ENCODE results near the gene FAM50A.
"Not testable (repeated sequence)": the region's sequence is repeated elsewhere in the genome, so short reads cannot be mapped to it uniquely, and the experiment has no call there.

DNA sequence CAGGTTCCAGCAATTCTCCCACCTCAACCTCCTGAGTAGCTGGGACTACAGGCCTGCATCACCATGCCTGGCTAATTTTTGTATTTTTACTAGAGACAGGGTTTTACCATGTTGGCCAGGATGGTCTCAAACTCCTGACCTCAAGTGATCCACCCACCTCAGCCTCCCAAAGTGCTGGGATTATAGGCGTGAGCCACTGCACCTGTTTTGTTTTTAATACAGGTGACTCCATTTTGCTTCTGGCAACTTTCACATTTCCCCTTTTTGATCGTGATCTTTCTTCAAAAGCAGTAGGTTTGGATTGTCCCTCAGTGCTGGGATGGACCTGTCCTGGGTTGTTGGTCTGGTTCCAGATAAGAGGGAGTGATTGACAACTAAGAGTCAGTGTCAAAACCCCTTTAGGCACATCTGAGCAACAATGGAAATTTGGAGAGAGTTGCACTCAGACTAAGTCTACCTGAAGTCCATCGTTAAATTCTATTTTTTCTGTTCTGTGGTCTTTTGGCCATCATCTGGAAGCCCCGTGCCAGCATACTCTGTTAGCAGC lies 52.7 kb downstream of the FAM50A start:
- TF ChIP-seq, protein P1, sequence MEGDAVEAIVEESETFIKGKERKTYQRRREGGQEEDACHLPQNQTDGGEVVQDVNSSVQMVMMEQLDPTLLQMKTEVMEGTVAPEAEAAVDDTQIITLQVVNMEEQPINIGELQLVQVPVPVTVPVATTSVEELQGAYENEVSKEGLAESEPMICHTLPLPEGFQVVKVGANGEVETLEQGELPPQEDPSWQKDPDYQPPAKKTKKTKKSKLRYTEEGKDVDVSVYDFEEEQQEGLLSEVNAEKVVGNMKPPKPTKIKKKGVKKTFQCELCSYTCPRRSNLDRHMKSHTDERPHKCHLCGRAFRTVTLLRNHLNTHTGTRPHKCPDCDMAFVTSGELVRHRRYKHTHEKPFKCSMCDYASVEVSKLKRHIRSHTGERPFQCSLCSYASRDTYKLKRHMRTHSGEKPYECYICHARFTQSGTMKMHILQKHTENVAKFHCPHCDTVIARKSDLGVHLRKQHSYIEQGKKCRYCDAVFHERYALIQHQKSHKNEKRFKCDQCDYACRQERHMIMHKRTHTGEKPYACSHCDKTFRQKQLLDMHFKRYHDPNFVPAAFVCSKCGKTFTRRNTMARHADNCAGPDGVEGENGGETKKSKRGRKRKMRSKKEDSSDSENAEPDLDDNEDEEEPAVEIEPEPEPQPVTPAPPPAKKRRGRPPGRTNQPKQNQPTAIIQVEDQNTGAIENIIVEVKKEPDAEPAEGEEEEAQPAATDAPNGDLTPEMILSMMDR (conservative IDR thresholded peaks at IDR 0.05): not testable (repeated sequence)
- TF ChIP-seq EZH2 (IDR thresholded peaks at IDR 0.05; ENCODE audit: low read depth): not testable (repeated sequence)
